ENCODE results near the gene WDR82. TPM values are rescaled to one million over a fixed set of nuclear protein-coding genes. Genes with fewer than 3 reads are reported as not detected.

Gene WDR82
- total and polyA plus RNA-seq, 9 of the 15 experiments (the other 6 are each of a cell fraction or from before 2014, with no cell fraction given), result 6.4 to 62.9 (median 37.1) TPM

DNA sequence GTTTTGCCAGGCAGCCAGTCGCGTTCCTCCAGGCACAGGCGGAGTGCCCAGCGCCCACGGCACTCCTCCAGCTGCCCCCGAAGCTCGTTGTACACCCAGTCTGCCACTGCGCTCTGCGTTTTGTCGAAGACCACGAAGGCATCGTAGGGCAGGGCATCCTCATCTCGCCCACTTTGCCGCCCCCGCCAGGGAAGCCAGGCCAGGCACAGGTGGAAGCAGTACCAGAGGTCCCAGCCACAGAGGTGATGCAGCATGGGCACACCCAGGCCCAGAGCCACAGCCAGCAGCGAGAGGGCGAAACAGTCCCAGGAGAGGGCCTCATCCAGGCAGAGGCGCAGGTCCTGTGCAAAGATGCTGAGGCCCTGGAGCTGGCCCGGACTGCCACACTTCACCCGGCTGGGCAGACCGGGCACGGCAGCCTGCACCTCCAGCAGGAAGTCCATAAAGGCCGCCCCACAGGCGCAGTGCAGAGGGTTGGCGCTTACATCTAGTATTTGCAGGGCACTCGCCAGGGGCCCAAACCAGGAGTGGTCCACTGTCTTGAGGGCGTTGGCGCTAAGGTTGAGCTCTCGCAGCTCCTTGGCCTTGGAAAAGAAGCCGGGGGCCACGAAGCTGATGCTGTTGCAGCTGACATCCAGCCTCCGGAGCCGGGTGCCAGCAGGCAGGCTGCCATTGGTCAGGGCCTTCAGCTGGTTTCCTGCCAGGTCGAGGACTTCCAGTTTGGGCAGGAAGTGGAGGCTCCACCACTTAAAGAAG lies 56.7 kb downstream of the WDR82 start:
- ChIA-PET CTCF (ENCODE audit: low intra/inter-chr PET ratio) (no interaction called here), POLR2A (interaction anchor here (0.6 to 1.1 kb wide), 5 partner anchors 12 to 217 kb away, joined by 3 to 4 read pairs (median 3); partner anchors contain the start of gene GLYCTK)
- no peaks in the 10 kb centered on the region for H3K9me1 ChIP-seq (ENCODE audit: control insufficient read depth, insufficient read depth, low read length)
- H4K20me1 ChIP-seq (replicated peaks; ENCODE audit: control insufficient read depth, insufficient read depth, low read length), result no peaks in the 10 kb centered on the region
- no peak overlapping the region for H3K4me2 ChIP-seq (ENCODE audit: insufficient read depth, low read length)
- in situ Hi-C loops (cut with MboI), result no loop called here
- H3K9me3 ChIP-seq (replicated peaks; ENCODE audit: control insufficient read depth, insufficient read depth, low read depth, low read length), result no peaks in the 10 kb centered on the region
- H3K27me3 ChIP-seq (ENCODE audit: control insufficient read depth in 2 of 2, insufficient read depth in 2 of 2, low read length in 2 of 2), result no peaks in the 10 kb centered on the region
- BruUV-seq (replicated peaks), result no TSS peak
- intact Hi-C loops (cut with micrococcal nuclease), result loop anchor here (5.0 kb wide), 3 partner anchors 166 to 226 kb away; partner anchors contain the start of gene SEMA3G
- H2AFZ ChIP-seq (ENCODE audit: low read depth, low read length), result no peak overlapping the region
- H3K27ac ChIP-seq (ENCODE audit: extremely low read depth, low read depth, low read length), result no peak overlapping the region
- FAIRE-seq (no peak), DNase-seq (ENCODE audit: extremely low read depth in 1 of 4, low spot score in 3 of 4) (no peak), ATAC-seq (no peak)
- 53% methylated on average over 22 of the region's 34 CpGs for WGBS (ENCODE audit: insufficient coverage, low coverage, missing lambda C conversion rate)
- H3K4me3 ChIP-seq, result no peak overlapping the region
- 0 out of 4 replicates have a peak overlapping the region, but pooled peaks of 1 of the 2 experiments have one; percentile 35 for H3K9ac ChIP-seq (ENCODE audit: insufficient read depth in 1 of 2, low read depth in 2 of 2, low read length in 2 of 2)
- H3K4me1 ChIP-seq (replicated peaks in 1 of 2; ENCODE audit: control insufficient read depth in 2 of 2, insufficient read depth in 2 of 2, low read length in 2 of 2), result peaks cover 31 to 61% of the 10 kb centered on the region in 2 experiments
- H3K79me2 ChIP-seq (ENCODE audit: control insufficient read depth, insufficient read depth, low read length), result no peaks in the 10 kb centered on the region
- H3K36me3 ChIP-seq (ENCODE audit: control insufficient read depth, insufficient read depth, low read length), result no peaks in the 10 kb centered on the region; the same call in 2 of the 3 replicates
- TF ChIP-seq MAFK (IDR thresholded peaks at IDR 0.05; ENCODE audit: low read length) (no peak), RBM17 (IDR thresholded peaks at IDR 0.05; ENCODE audit: borderline replicate concordance, low read depth, low read length) (no peak), ASH1L (IDR thresholded peaks at IDR 0.05; ENCODE audit: borderline replicate concordance, low read depth, partially characterized antibody) (no peak), MTA1 (IDR thresholded peaks at IDR 0.05; ENCODE audit: borderline replicate concordance) (no peak), ZNF444 (CRISPR knock-in tag; IDR thresholded peaks at IDR 0.05) (no peak), KLF13 (tag; IDR thresholded peaks at IDR 0.05; ENCODE audit: borderline replicate concordance, low read depth) (no peak), GABPB2 (CRISPR knock-in tag; conservative IDR thresholded peaks at IDR 0.05) (no peak), ARID1B (IDR thresholded peaks at IDR 0.05) (no peak), ZNF197 (CRISPR knock-in tag; IDR thresholded peaks at IDR 0.05; ENCODE audit: low read depth) (no peak), ZBED1 (IDR thresholded peaks at IDR 0.05) (no peak), ZNF174 (CRISPR knock-in tag; IDR thresholded peaks at IDR 0.05) (no peak), CBX5 (IDR thresholded peaks at IDR 0.05; ENCODE audit: borderline replicate concordance, low read depth) (no peak)
- TF ChIP-seq, protein P1, sequence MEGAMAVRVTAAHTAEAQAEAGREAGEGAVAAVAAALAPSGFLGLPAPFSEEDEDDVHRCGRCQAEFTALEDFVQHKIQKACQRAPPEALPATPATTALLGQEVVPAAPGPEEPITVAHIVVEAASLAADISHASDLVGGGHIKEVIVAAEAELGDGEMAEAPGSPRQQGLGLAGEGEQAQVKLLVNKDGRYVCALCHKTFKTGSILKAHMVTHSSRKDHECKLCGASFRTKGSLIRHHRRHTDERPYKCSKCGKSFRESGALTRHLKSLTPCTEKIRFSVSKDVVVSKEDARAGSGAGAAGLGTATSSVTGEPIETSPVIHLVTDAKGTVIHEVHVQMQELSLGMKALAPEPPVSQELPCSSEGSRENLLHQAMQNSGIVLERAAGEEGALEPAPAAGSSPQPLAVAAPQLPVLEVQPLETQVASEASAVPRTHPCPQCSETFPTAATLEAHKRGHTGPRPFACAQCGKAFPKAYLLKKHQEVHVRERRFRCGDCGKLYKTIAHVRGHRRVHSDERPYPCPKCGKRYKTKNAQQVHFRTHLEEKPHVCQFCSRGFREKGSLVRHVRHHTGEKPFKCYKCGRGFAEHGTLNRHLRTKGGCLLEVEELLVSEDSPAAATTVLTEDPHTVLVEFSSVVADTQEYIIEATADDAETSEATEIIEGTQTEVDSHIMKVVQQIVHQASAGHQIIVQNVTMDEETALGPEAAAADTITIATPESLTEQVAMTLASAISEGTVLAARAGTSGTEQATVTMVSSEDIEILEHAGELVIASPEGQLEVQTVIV (CRISPR knock-in tag; IDR thresholded peaks at IDR 0.05; ENCODE audit: borderline replicate concordance), result no peak
- TF ChIP-seq, protein P2, sequence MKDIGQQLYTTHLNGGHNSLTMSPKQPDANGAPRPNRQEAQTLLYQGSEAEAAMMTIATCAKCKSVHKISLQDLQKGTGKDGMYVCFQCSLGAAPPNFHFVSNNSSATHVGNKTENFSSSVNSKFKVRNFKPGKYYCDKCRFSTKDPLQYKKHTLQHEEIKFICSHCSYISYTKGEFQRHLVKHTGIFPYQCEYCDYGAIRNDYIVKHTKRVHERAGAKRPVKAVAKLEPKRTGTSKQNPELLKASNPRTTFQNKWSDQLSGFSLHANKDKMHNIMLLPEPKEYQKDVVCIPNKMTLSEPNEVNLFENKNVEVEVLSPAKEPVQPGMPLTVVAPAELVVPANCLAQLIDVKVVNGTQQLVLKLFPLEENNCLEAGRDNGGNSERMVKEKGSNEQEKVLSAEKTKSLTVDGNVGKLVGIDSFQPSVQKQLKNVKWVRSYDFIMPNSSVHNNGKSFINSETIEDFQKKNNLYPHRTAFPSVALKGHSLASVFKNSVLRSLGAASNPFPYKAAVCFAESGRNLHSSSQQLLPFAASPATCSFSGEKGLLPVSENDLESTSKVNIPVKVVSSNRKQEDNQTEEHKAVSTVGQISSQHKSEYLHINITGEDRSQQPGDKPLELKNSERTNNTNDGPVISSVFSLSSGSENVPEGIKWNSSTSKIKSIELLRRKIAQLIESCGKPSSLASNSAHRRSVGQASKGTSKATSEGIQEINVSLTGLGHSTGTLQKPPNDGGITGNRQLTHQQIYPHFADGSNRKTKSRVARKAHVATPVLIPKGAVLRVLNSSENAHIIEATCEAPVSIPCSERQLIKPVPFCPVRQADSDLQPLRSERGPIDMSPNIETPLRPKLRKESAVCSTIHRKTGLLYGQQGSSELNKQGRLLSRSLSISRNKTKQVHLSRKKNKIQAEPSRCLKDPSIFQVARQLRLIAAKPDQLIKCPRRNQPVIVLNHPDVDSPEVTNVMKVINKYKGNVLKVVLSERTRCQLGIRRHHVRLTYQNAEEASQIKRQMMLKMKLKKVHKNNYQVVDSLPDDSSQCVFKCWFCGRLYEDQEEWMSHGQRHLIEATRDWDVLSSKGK (CRISPR knock-in tag; IDR thresholded peaks at IDR 0.05), result no peak
